ENCODE measurements around the gene WBP2. TPM values are rescaled to one million over a fixed set of nuclear protein-coding genes. Genes with fewer than 3 reads are reported as not detected.

WBP2 gene
- total and polyA plus RNA-seq, 8 donors: 56.0 to 106 (median 67.9) TPM

- Histone ChIP-seq H3K27me3 (no peaks in the 10 kb centered on the region), H3K9me3 (no peaks in the 10 kb centered on the region), H3K27ac (no peak overlapping the region), H3K36me3 (peaks cover 9 to 81% (median 28%) of the 10 kb centered on the region in 3 donors), H3K4me3 (no peak overlapping the region), H3K4me1 (no peaks in the 10 kb centered on the region)
- FAIRE-seq (no peak), ATAC-seq (no peak), DNase-seq (peak in 2 of 6 donors; percentile 17 to 60)
- TF ChIP-seq CTCF (IDR thresholded peaks at IDR 0.05): no peak
- 93 to 97% methylated on average over 11 to 13 of the region's 13 CpGs for WGBS, 2 donors
- intact Hi-C loops (cut with DNase I): no loop called here
Observed at GRCh38 chr17:75814900-75815373, 40.2 kb downstream of the WBP2 start.

- no peak for ATAC-seq
Observed at GRCh38 chr17:75814021-75814395, 41.1 kb downstream of the WBP2 start.

GRCh38 chr17:75813081-75814020 is 41.8 kb downstream of the WBP2 start:
- intact Hi-C loops (cut with DNase I): no loop called here
- no peaks in the 10 kb centered on the region for H3K27me3 ChIP-seq
- peaks cover 9 to 70% (median 23%) of the 10 kb centered on the region in 3 donors for H3K36me3 ChIP-seq
- 92 to 95% methylated on average over 24 of the region's 24 CpGs for WGBS, 2 donors
- FAIRE-seq: no peak
- H3K4me1 ChIP-seq: no peaks in the 10 kb centered on the region
- H3K9me3 ChIP-seq: no peaks in the 10 kb centered on the region
- ATAC-seq: no peak
- no peak overlapping the region for H3K27ac ChIP-seq
- TF ChIP-seq CTCF (IDR thresholded peaks at IDR 0.05): no peak
- DNase-seq: peak in 2 of 6 donors; percentile 15 to 69
- no peak overlapping the region for H3K4me3 ChIP-seq

More at GRCh38 chr17:75814021-75814395, 41.1 kb downstream of the WBP2 start:
- Histone ChIP-seq H3K4me3 (no peak overlapping the region), H3K4me1 (no peaks in the 10 kb centered on the region), H3K27ac (no peak overlapping the region), H3K9me3 (no peaks in the 10 kb centered on the region), H3K36me3 (peaks cover 9 to 76% (median 23%) of the 10 kb centered on the region in 3 donors), H3K27me3 (no peaks in the 10 kb centered on the region)
- no peak for TF ChIP-seq CTCF (IDR thresholded peaks at IDR 0.05)
- DNase-seq (peak in 1 of 6 donors; percentile 25), FAIRE-seq (no peak)
- WGBS, 2 donors: 87 to 95% methylated on average over 6 of the region's 6 CpGs
- intact Hi-C loops (cut with DNase I): no loop called here

- FAIRE-seq (no peak), ATAC-seq (no peak), DNase-seq (peak in 2 of 6 donors; percentile 15 to 55)
- Histone ChIP-seq H3K27ac (no peak overlapping the region), H3K9me3 (no peaks in the 10 kb centered on the region), H3K4me3 (no peak overlapping the region), H3K27me3 (no peaks in the 10 kb centered on the region), H3K4me1 (no peaks in the 10 kb centered on the region), H3K36me3 (peaks cover 9 to 61% (median 23%) of the 10 kb centered on the region in 3 donors)
- no peak for TF ChIP-seq CTCF (IDR thresholded peaks at IDR 0.05)
- WGBS, 2 donors: 91 to 95% methylated on average over 27 of the region's 27 CpGs
- intact Hi-C loops (cut with DNase I): no loop called here
Observed at GRCh38 chr17:75812096-75813013, 42.8 kb downstream of the WBP2 start.

Measured in pancreas (tissue), 10 donors.